Measurements from ENCODE around the gene KCNJ12.

Gene KCNJ12

GRCh38 chr17:21355586-21355985 lies 20.6 kb upstream of the KCNJ12 start:
- ChIA-PET CTCF (no interaction called here), POLR2A (no interaction called here)
- Histone ChIP-seq H3K4me1 (ENCODE audit: control insufficient read depth, insufficient read depth, low read length) (peaks cover 4% of the 10 kb centered on the region; the same call in 1 of the 2 replicates), H3K9me3 (ENCODE audit: control insufficient read depth, insufficient read depth, low read depth, low read length) (no peaks in the 10 kb centered on the region), H3K27ac (ENCODE audit: extremely low read depth, low read depth, low read length) (no peak overlapping the region), H3K36me3 (ENCODE audit: control insufficient read depth in 2 of 2, insufficient read depth in 1 of 2, low read length in 2 of 2) (no peaks in the 10 kb centered on the region), H3K4me3 (ENCODE audit: low read depth, low read length) (no peak overlapping the region)
- no peak for TF ChIP-seq ZNF202 (tag by site-specific recombination; IDR thresholded peaks at IDR 0.05; ENCODE audit: borderline replicate concordance)

- no peak for TF ChIP-seq ZBTB21 (tag by site-specific recombination; IDR thresholded peaks at IDR 0.05)
- 0 out of 2 replicates have a peak, but pooled peaks have one; percentile 10 for TF ChIP-seq GLI4 (tag by site-specific recombination; IDR thresholded peaks at IDR 0.05)
- TF ChIP-seq ZBTB17 (tag by site-specific recombination; IDR thresholded peaks at IDR 0.05) = peak; percentile 78
- TF ChIP-seq ZNF76 (tag by site-specific recombination; IDR thresholded peaks at IDR 0.05; ENCODE audit: borderline replicate concordance, low read depth) = no peak
- TF ChIP-seq ZNF324 (tag by site-specific recombination; IDR thresholded peaks at IDR 0.05) = no peak
- no peak for TF ChIP-seq ZNF121 (tag by site-specific recombination; IDR thresholded peaks at IDR 0.05)
- TF ChIP-seq ZBTB1 (tag by site-specific recombination; IDR thresholded peaks at IDR 0.05) = no peak
- TF ChIP-seq ZNF112 (tag by site-specific recombination; IDR thresholded peaks at IDR 0.05) = no peak
- no peak for TF ChIP-seq KLF8 (tag by site-specific recombination; IDR thresholded peaks at IDR 0.05)
- TF ChIP-seq EGR2 (tag by site-specific recombination; IDR thresholded peaks at IDR 0.05; ENCODE audit: low read depth) = peak; percentile 100
- TF ChIP-seq PRDM2 (tag by site-specific recombination; IDR thresholded peaks at IDR 0.05; ENCODE audit: borderline replicate concordance) = no peak
- TF ChIP-seq ZFHX2 (tag by site-specific recombination; conservative IDR thresholded peaks at IDR 0.05) = peak; percentile 96
- TF ChIP-seq ZNF621 (tag by site-specific recombination; IDR thresholded peaks at IDR 0.05) = peak; percentile 41; the same call in 1 of the 2 replicates
- no peak for TF ChIP-seq ZNF658 (tag by site-specific recombination; IDR thresholded peaks at IDR 0.05)
- TF ChIP-seq ZNF366 (tag by site-specific recombination; conservative IDR thresholded peaks at IDR 0.05) = peak; percentile 98
- TF ChIP-seq, protein P1, sequence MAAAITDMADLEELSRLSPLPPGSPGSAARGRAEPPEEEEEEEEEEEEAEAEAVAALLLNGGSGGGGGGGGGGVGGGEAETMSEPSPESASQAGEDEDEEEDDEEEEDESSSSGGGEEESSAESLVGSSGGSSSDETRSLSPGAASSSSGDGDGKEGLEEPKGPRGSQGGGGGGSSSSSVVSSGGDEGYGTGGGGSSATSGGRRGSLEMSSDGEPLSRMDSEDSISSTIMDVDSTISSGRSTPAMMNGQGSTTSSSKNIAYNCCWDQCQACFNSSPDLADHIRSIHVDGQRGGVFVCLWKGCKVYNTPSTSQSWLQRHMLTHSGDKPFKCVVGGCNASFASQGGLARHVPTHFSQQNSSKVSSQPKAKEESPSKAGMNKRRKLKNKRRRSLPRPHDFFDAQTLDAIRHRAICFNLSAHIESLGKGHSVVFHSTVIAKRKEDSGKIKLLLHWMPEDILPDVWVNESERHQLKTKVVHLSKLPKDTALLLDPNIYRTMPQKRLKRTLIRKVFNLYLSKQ (tag by site-specific recombination; IDR thresholded peaks at IDR 0.05; ENCODE audit: borderline replicate concordance) = no peak
- no peak for TF ChIP-seq ZNF558 (tag by site-specific recombination; IDR thresholded peaks at IDR 0.05)
- TF ChIP-seq ZNF777 (tag by site-specific recombination; IDR thresholded peaks at IDR 0.05; ENCODE audit: borderline replicate concordance) = 0 out of 2 replicates have a peak, but pooled peaks have one; percentile 38
- TF ChIP-seq ZNF398 (tag by site-specific recombination; IDR thresholded peaks at IDR 0.05) = no peak
- peaks cover 4% of the 10 kb centered on the region; the same call in 1 of the 2 replicates for H3K4me1 ChIP-seq (ENCODE audit: control insufficient read depth, insufficient read depth, low read length)
- no peaks in the 10 kb centered on the region for H3K36me3 ChIP-seq (ENCODE audit: control insufficient read depth in 2 of 2, insufficient read depth in 1 of 2, low read length in 2 of 2)
- H3K27ac ChIP-seq (ENCODE audit: extremely low read depth, low read depth, low read length) = no peak overlapping the region
- POLR2A ChIA-PET = no interaction called here
- H3K4me3 ChIP-seq (ENCODE audit: low read depth, low read length) = no peak overlapping the region
- no peaks in the 10 kb centered on the region for H3K9me3 ChIP-seq (ENCODE audit: control insufficient read depth, insufficient read depth, low read depth, low read length)
- CTCF ChIA-PET = no interaction called here
Observed at GRCh38 chr17:21356537-21357127, 19.5 kb upstream of the KCNJ12 start.
